HG03135 (cell line): ENCODE results near the gene FOXL1.

Experiments
- ATAC-seq: cut with Tn5 transposase; IDR thresholded peaks from one replicate; pipeline ENCODE4 v1.9.1; 2021; ENCODE audit warnings: mild to moderate bottlenecking, moderate library complexity; ENCODE audit not compliant: unreplicated experiment

FOXL1 gene

GRCh38 chr16:86578061-86578599 lies at the start of gene FOXL1:
Gene FOXL1, plus strand, starts transcription at chr16:86578549. Its CDS starts 175 bp downstream, at chr16:86578724.
- no peak for ATAC-seq

- ATAC-seq: no peak
These were observed 49.2 kb upstream of the FOXL1 start for GRCh38 chr16:86529160-86529559.

- ATAC-seq: no peak
These were observed 47.8 kb upstream of the FOXL1 start for GRCh38 chr16:86530251-86531190.

- ATAC-seq: no peak
These were observed 47.2 kb upstream of the FOXL1 start for GRCh38 chr16:86531191-86531545.

GRCh38 chr16:86531641-86532525 lies 46.5 kb upstream of the FOXL1 start:
- no peak for ATAC-seq

GRCh38 chr16:86532526-86532815 lies 45.9 kb upstream of the FOXL1 start:
- ATAC-seq: no peak

GRCh38 chr16:86533076-86533475 lies 45.3 kb upstream of the FOXL1 start:
- no peak for ATAC-seq

GRCh38 chr16:86533767-86534351 lies 44.5 kb upstream of the FOXL1 start:
- no peak for ATAC-seq

- no peak for ATAC-seq
These were observed 43.4 kb upstream of the FOXL1 start for GRCh38 chr16:86534779-86535615.

GRCh38 chr16:86536621-86537020 lies 41.7 kb upstream of the FOXL1 start:
- ATAC-seq: no peak

GRCh38 chr16:86537486-86537885 lies 40.9 kb upstream of the FOXL1 start:
- ATAC-seq: no peak

GRCh38 chr16:86538196-86538780 lies 40.1 kb upstream of the FOXL1 start:
- no peak for ATAC-seq

GRCh38 chr16:86540894-86541293 lies 37.5 kb upstream of the FOXL1 start:
- no peak for ATAC-seq

GRCh38 chr16:86541560-86541959 lies 36.8 kb upstream of the FOXL1 start:
- ATAC-seq: no peak

- ATAC-seq: no peak
These were observed 35.3 kb upstream of the FOXL1 start for GRCh38 chr16:86542756-86543750.

- no peak for ATAC-seq
These were observed 32.9 kb upstream of the FOXL1 start for GRCh38 chr16:86545481-86545880.

GRCh38 chr16:86545954-86546637 lies 32.3 kb upstream of the FOXL1 start:
- ATAC-seq: no peak

GRCh38 chr16:86546638-86547013 lies 31.7 kb upstream of the FOXL1 start:
- no peak for ATAC-seq
